ENCODE data around the gene MEGF9.
"Not testable (repeated sequence)": the region's sequence is repeated elsewhere in the genome, so short reads cannot be mapped to it uniquely, and the experiment has no call there.

Gene MEGF9

DNA sequence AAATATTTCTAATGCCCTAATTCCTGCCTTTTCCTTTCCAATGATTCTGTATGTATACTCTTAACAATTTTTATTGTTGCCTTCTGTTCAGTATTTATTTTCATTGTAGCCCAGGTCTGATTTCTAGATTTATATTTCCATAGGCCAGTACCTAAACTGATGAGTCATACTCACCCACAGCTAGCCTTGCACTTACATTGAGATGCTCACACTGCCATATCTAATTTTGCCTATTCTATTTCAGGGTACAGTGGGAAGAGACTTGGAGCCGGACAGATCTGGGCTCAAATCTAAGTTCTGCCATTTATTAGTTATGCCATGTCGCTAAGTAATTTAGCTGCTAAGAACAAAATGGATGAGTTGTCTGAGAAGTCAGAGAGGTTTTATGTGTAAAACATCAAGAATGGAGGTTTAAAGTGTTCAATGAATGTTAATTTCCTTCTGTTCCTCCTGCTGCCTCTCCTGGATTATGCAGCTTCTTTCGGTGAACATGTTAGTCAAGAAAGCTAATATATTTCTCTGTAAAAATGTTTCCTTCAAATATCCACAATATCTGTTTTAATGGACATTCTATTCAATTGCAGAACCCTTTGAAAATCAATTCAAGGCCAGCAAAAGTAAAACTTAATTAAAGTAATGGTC is 72.0 kb downstream of the MEGF9 start:
- TF ChIP-seq, protein P1, sequence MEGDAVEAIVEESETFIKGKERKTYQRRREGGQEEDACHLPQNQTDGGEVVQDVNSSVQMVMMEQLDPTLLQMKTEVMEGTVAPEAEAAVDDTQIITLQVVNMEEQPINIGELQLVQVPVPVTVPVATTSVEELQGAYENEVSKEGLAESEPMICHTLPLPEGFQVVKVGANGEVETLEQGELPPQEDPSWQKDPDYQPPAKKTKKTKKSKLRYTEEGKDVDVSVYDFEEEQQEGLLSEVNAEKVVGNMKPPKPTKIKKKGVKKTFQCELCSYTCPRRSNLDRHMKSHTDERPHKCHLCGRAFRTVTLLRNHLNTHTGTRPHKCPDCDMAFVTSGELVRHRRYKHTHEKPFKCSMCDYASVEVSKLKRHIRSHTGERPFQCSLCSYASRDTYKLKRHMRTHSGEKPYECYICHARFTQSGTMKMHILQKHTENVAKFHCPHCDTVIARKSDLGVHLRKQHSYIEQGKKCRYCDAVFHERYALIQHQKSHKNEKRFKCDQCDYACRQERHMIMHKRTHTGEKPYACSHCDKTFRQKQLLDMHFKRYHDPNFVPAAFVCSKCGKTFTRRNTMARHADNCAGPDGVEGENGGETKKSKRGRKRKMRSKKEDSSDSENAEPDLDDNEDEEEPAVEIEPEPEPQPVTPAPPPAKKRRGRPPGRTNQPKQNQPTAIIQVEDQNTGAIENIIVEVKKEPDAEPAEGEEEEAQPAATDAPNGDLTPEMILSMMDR (IDR thresholded peaks at IDR 0.05; ENCODE audit: low read depth, low read length, missing control alignments), result no peak
- Histone ChIP-seq H3K27ac (no peak overlapping the region), H3K27me3 (replicated peaks) (no peaks in the 10 kb centered on the region), H3K4me3 (ENCODE audit: low read depth, low read length) (no peak overlapping the region), H3K36me3 (replicated peaks) (no peaks in the 10 kb centered on the region)
- in situ Hi-C loops (cut with HindIII; ENCODE audit: low pct_ligation_motif_present, low sequenced_read_pairs), result no loop called here
- DNase-seq, result peak; percentile 17

DNA sequence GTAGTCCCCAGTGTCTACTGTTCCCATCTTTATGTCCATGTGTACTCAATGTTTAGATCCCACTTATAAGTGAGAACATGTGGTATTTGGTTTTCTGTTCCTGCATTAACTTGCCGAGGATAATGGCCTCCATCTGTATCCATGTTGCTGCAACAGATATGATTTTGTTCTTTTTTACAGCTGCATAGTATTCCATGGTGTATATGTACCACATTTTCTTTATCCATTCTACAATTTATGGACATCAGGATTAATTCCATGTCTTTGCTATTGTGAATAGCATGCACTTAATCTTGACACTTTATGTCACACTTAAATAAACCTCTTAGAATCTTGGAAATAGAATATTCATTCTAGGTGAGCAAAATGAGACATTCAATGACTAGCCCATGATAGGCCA is 73.4 kb downstream of the MEGF9 start:
- H3K27me3 ChIP-seq (replicated peaks); H3K4me3 ChIP-seq (ENCODE audit: low read depth, low read length); H3K36me3 ChIP-seq (replicated peaks); DNase-seq; in situ Hi-C loops (cut with HindIII; ENCODE audit: low pct_ligation_motif_present, low sequenced_read_pairs); H3K27ac ChIP-seq: not testable (repeated sequence)

DNA sequence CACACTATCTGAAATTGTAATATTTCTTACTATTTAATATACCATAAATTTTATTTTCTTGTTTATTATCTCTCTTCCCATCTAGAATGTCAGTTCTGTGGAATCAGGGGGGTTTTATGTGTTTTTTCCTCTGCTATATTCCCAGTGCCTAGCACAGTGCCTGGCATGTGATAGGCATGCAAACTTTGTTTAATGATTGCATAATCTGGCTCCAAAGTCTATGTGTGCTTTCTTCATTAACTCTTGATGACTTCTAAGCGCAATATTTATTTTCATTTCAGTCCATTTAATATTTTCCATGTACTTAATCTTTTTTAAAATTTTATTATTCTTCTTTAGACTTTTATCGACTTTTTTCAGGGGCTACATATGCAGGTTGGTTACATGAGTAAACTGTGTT is 73.9 kb downstream of the MEGF9 start:
- H3K27me3 ChIP-seq (replicated peaks), result no peaks in the 10 kb centered on the region
- H3K4me3 ChIP-seq (ENCODE audit: low read depth, low read length), result no peak overlapping the region
- TF ChIP-seq, protein P1 (IDR thresholded peaks at IDR 0.05; ENCODE audit: low read depth, low read length, missing control alignments), result no peak

DNA sequence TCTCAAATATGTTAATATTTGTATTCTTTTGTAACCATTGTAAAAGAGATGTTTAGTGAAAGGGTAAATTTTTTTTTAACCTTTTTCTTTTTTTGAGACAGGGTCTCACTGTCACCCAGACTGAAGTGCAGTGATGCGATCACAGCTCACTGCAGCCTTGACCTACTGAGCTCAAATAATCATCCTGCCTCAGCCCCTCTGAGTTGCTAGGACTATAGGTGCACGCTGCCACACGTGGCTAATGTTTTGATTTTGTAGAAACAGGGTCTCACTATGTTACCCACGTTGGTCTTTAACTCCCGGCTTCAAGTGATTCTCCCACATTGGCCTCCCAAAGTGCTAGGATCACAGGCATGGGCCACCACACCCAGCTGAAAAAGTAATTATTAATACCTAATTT is 76.4 kb downstream of the MEGF9 start:
- no peaks in the 10 kb centered on the region for H3K36me3 ChIP-seq (replicated peaks)
- in situ Hi-C loops (cut with HindIII; ENCODE audit: low pct_ligation_motif_present, low sequenced_read_pairs), result no loop called here
- DNase-seq, result no peak
- TF ChIP-seq, protein P1 (IDR thresholded peaks at IDR 0.05; ENCODE audit: low read depth, low read length, missing control alignments), result no peak
- H3K4me3 ChIP-seq (ENCODE audit: low read depth, low read length), result no peak overlapping the region
- no peak overlapping the region for H3K27ac ChIP-seq
- H3K27me3 ChIP-seq (replicated peaks), result no peaks in the 10 kb centered on the region

More for the DNA sequence above, 73.9 kb downstream of the MEGF9 start:
- in situ Hi-C loops (cut with HindIII; ENCODE audit: low pct_ligation_motif_present, low sequenced_read_pairs), result no loop called here
- Histone ChIP-seq H3K27ac (no peak overlapping the region), H3K36me3 (replicated peaks) (no peaks in the 10 kb centered on the region)
- DNase-seq, result no peak

DNA sequence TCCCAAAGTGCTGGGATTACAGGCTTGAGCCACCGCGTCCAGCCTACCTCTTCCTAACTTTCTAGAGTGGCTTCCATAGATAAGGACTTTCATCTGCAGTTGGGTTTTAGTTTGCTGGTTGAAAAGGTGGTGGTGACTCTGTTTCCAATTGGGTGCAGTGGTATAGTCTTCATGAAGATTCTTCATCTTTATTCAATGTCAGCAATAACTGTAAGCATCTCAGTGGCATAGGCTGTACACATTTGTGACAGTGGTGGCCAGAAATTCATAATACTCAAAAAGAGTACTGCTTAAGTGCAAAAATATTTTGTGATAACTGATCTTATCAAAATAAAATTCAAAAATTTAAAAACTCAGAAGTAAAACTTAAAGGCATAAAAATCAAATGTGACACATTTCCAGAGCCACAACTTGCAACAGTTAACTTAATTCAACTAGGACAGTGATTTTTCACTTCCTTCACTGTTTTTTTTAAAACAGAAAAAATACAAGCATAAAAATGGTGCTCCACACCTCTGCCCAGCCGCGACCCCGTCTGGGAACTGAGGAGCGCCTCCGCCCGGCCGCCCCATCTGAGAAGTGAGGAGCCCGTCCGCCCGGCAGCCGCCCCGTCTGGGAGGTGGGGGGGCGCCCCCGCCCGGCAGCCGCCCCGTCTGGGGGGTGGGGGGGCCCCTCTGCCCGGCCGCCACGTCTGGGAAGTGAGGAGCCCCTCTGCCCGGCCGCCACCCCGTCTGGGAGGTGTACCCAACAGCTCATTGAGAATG is 77.9 kb downstream of the MEGF9 start:
- TF ChIP-seq, protein P1 (IDR thresholded peaks at IDR 0.05; ENCODE audit: low read depth, low read length, missing control alignments), result no peak
- no peak for DNase-seq
- Histone ChIP-seq H3K36me3 (replicated peaks) (no peaks in the 10 kb centered on the region), H3K4me3 (ENCODE audit: low read depth, low read length) (no peak overlapping the region), H3K27ac (no peak overlapping the region), H3K27me3 (replicated peaks) (no peaks in the 10 kb centered on the region)
- in situ Hi-C loops (cut with HindIII; ENCODE audit: low pct_ligation_motif_present, low sequenced_read_pairs), result no loop called here

DNA sequence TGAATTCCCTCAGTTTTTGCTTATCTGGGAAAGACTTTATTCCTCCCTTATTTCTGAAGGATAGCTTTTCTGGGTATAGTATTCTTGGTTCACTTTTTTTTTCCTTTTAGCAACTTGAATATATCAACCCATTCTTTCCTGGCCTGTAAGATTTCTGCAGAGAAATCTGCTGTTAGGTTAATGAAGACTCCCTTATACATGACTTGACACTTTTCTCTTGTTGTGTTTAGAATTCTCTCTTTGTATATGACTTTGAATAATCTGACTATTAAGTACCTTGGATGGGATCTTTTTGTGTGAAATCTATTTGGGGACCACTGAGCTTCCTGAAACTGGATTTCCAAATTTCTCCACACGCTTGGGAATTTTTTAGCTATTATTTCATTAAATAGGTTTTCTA is 79.3 kb downstream of the MEGF9 start:
- no peak for DNase-seq
- Histone ChIP-seq H3K27ac (no peak overlapping the region), H3K27me3 (replicated peaks) (no peaks in the 10 kb centered on the region)

More for the DNA sequence above, 79.3 kb downstream of the MEGF9 start:
- no peaks in the 10 kb centered on the region for H3K36me3 ChIP-seq (replicated peaks)
- TF ChIP-seq, protein P1 (IDR thresholded peaks at IDR 0.05; ENCODE audit: low read depth, low read length, missing control alignments), result no peak
- in situ Hi-C loops (cut with HindIII; ENCODE audit: low pct_ligation_motif_present, low sequenced_read_pairs), result no loop called here
- H3K4me3 ChIP-seq (ENCODE audit: low read depth, low read length), result no peak overlapping the region
